Tibial nerve (tissue), 3 donors: Measurements from ENCODE around the gene GABBR2.

Source experiments
- POLR2A ChIP-seq, 2 donors: fragments of 450-650 bp; IDR thresholded peaks; one replicate each; pipeline ENCODE4 v1.6.1; 2017; ENCODE audit warnings: antibody characterized with exemption in 2 of 2, mild to moderate bottlenecking in 2 of 2, moderate library complexity in 2 of 2
- TF ChIP-seq, protein P1 (sequence below), 5 experiments: fragments of 200-600 bp in 3 of 5; fragments of 450-650 bp in 2 of 5; sonication (generic) in 3 of 5; IDR thresholded peaks; one replicate each; pipeline ENCODE4 v1.5.1; 2016 to 2019; ENCODE audit warnings: antibody characterized with exemption in 5 of 5, mild to moderate bottlenecking in 3 of 5, moderate library complexity in 2 of 5

DNA sequence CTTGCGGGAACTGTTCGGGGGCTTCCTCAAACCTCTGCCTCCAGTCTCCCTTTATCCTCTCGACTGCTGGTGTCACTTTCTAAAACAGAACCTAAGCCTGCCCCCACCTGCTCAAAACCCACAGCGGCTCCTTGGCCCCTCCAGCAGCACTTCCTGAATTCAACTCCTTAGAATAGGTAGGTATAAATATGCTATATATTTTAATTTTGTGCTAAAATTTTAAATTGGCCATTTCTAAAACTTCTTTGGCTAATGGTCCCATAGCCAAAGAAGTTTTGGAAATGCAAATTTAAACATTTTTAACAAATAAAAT is 381.5 kb downstream of the GABBR2 start:
- TF ChIP-seq, protein P1, sequence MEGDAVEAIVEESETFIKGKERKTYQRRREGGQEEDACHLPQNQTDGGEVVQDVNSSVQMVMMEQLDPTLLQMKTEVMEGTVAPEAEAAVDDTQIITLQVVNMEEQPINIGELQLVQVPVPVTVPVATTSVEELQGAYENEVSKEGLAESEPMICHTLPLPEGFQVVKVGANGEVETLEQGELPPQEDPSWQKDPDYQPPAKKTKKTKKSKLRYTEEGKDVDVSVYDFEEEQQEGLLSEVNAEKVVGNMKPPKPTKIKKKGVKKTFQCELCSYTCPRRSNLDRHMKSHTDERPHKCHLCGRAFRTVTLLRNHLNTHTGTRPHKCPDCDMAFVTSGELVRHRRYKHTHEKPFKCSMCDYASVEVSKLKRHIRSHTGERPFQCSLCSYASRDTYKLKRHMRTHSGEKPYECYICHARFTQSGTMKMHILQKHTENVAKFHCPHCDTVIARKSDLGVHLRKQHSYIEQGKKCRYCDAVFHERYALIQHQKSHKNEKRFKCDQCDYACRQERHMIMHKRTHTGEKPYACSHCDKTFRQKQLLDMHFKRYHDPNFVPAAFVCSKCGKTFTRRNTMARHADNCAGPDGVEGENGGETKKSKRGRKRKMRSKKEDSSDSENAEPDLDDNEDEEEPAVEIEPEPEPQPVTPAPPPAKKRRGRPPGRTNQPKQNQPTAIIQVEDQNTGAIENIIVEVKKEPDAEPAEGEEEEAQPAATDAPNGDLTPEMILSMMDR (IDR thresholded peaks at IDR 0.05) = no peak
- no peak for TF ChIP-seq POLR2A (IDR thresholded peaks at IDR 0.05)
